Forelimb muscle (tissue), 1 donor: Measurements from ENCODE around the gene BCAN. TPM values are rescaled to one million over a fixed set of nuclear protein-coding genes. Genes with fewer than 3 reads are reported as not detected.
A peak's percentile ranks its signal among the peaks of the same experiment; 100 is the strongest.

Source experiments
- DNase-seq: peaks from one replicate; pipeline ENCODE4 v3.0.0-alpha.2; 2013; ENCODE audit warnings: low read depth
- polyA plus RNA-seq: library from polyadenylated mRNA; unstranded; fragments of 120-200 nt; gene quantifications from one replicate; pipeline ENCODE4 v1.2.1, GENCODE V29; 2013; ENCODE audit not compliant: insufficient read length

Gene BCAN
- polyA plus RNA-seq, 1 donor, result 1.2 TPM

GRCh38 chr1:156644146-156644545, 2.2 kb downstream of the BCAN start:
- DNase-seq, result no peak

- no peak for DNase-seq
Observed at GRCh38 chr1:156644640-156645039, 2.7 kb downstream of the BCAN start.

GRCh38 chr1:156645056-156645455, 3.1 kb downstream of the BCAN start:
- DNase-seq, result no peak

- no peak for DNase-seq
Observed at GRCh38 chr1:156645666-156646065, 3.7 kb downstream of the BCAN start.

- no peak for DNase-seq
Observed at GRCh38 chr1:156646738-156647211, 4.9 kb downstream of the BCAN start.

GRCh38 chr1:156647351-156647750, 5.4 kb downstream of the BCAN start:
- no peak for DNase-seq

GRCh38 chr1:156648496-156648895, 6.6 kb downstream of the BCAN start:
- DNase-seq, result no peak

- no peak for DNase-seq
Observed at GRCh38 chr1:156648951-156649350, 7.0 kb downstream of the BCAN start.

GRCh38 chr1:156652131-156652991, 10.4 kb downstream of the BCAN start:
- no peak for DNase-seq

- no peak for DNase-seq
Observed at GRCh38 chr1:156652992-156653355, 11.1 kb downstream of the BCAN start.

GRCh38 chr1:156654700-156655099, 12.8 kb downstream of the BCAN start:
- DNase-seq, result no peak

GRCh38 chr1:156655151-156655903, 13.4 kb downstream of the BCAN start:
- DNase-seq, result no peak

GRCh38 chr1:156655904-156656516, 14.1 kb downstream of the BCAN start:
- no peak for DNase-seq

GRCh38 chr1:156656806-156657740, 15.2 kb downstream of the BCAN start:
- DNase-seq, result no peak

- DNase-seq, result no peak
Observed at GRCh38 chr1:156657741-156658319, 15.9 kb downstream of the BCAN start.

GRCh38 chr1:156658496-156658895, 16.6 kb downstream of the BCAN start:
- DNase-seq, result no peak

GRCh38 chr1:156658945-156659574, 17.1 kb downstream of the BCAN start:
- no peak for DNase-seq

GRCh38 chr1:156659661-156659987, 17.7 kb downstream of the BCAN start:
- no peak for DNase-seq

- peak; percentile 80 for DNase-seq
Observed at GRCh38 chr1:156659988-156660751, 18.3 kb downstream of the BCAN start.

GRCh38 chr1:156660752-156661112, 18.8 kb downstream of the BCAN start:
- DNase-seq, result no peak
